ENCODE results near the gene CD72.

The CD72 gene

DNA sequence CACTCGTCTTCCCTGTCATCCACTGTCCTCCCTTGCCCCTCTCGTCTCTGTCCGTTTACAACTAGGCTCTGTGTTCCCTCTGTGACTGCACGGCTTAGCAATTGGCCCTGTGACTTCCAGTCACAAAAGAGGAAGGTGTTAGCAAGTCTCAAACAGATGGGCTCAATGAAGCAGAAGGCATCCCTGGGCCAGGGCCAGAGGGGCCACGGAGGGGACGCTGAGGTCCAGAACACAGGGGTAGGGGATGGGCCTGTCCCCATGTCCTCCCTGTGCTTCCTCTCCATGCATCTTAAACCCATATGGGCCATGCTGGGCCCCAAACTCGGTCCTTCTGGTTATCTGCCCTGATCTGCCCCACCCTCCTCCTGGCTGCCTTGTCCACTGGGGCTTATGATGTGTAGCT is at the start of gene CD72:
Gene CD72, minus strand, starts transcription at position 89 of the 403 bp plus-strand sequence. CDS start 110 bp downstream, outside the sequence.
- FAIRE-seq = no peak

- no peak for FAIRE-seq
These were observed 49.7 kb upstream of the CD72 start for GRCh38 chr9:35667939-35668338.

- no peak for FAIRE-seq
These were observed 48.3 kb upstream of the CD72 start for GRCh38 chr9:35666549-35666948.

GRCh38 chr9:35666045-35666444 is 47.8 kb upstream of the CD72 start:
- FAIRE-seq = no peak

- no peak for FAIRE-seq
These were observed 47.2 kb upstream of the CD72 start for GRCh38 chr9:35665471-35665818.

DNA sequence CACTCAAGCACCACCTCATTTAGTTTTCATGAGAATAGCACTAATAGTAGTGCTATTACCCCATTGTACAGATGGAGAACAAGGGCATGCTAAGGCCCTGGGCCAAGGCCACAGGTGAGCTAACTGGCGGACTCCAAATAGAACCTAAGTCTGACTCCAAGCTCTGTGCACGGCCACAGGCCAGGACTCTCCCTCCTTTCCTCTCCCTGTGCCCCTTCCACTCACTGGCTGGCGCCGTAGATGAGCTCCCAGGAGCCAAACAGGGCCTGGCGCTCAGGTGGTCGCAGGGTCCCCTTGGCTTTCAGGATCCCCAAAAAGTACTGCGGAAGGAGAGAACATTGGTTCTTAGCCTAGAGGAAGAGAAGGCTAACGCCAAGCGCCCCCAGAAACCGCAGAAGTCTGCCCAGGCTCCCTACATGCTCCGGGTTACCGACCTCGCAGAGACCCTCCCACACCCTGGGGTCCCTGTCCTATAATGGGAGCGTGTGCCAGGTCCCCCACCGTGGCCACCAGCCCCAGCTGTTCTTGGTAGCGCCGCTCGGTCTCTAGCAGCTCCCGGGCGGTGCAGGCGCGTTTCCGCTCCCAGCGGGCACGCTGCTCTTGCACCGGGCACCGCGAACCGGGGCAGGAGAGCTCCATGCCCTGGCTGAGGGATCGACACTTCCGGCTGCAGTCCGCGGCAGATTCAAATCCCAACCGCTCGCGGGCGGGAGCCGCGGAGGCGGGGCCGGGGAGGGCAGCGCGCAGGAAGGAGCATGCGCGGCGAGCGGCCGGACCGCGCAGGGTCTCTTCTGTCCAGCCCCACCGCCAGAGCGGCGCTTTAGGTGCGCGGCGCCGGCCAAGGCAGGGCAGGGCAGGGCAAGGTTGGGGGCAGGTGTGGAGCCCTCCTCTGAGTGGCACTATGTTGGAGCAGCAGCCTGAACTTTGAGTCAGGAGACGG is 46.6 kb upstream of the CD72 start, which contains the start of gene ARHGEF39:
Gene ARHGEF39, minus strand, starts transcription at position 665 of the 940 bp plus-strand sequence. Its CDS starts 26 bp downstream, at position 639.
- no peak for FAIRE-seq

DNA sequence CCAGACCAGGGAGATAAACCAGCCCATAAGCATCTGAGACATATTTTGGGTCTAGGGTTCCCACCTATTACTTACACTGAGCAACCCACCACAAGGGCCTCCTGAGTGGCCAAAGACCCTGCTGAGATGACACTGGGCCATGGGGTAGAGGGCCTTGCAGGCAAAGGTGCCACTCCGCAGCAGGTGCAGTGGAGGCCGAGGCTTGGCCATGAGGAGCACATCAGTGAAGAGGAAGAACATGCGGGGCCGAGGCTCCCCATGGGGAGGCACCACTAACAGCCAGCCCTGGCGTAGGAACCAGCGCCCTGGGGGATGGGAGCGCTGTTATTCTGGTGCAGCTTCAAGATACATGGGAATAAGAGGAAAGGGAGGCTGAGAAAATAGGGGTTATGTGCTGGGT is 44.2 kb upstream of the CD72 start:
- FAIRE-seq = no peak

GRCh38 chr9:35661756-35662350 is 43.6 kb upstream of the CD72 start:
- FAIRE-seq = no peak

DNA sequence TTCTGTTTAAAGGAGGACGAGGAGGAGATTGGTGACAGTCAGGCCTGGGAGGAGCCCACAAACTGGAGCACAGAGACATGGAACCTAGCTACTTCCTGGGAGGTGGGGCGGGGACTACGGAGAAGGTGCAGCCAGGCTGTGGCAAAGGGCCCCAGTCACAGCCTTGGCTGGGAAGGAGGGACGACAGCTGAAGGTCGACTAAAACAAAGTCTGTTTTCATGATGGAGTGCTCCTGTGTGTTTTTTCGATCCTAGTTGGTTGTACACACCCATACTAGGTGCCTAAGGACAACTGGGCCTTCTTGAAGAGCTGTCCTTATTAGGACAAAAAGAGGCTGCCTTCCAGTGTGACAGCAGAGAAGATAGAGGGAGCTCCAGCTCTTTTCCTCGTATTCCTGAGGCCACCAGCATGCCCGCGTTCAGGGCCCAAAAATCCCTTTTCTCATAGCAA is 42.8 kb upstream of the CD72 start:
- FAIRE-seq = no peak

DNA sequence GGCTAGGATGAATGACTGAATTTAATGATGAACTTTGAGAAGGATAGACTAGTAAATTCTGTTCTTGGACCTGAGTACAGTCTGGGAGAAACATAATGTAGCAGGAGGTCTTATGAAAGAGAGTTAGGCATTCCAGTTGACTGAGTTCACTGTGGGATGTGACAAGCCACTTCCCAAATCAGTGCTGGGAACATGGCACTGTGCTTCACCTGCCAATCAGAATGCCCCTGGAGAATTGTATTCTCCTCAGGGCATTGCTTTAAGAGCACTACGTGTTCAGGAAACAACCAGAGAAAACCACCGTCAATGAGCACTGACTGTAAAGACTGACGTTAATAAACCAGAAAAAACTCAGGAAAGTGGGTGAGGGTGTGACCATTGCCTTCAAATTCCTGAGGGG is 41.1 kb upstream of the CD72 start:
- no peak for FAIRE-seq

DNA sequence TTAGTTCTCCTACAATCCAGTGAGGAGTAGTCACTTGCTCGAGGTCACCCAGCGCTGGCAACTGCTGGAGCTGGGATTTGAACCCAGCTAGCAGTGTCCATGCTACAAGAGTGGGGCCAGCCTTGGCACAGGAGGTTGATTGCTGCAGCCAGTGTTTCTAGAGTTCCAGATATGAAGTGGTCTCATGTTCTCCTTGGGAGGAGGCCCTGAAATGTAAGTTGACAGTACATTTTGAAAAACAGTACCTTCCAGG is 40.7 kb upstream of the CD72 start:
- FAIRE-seq = no peak

- FAIRE-seq = no peak
These were observed 40.1 kb upstream of the CD72 start, which contains the start of gene CCDC107 for GRCh38 chr9:35658137-35658967. Gene CCDC107 (plus strand): TSS chr9:35658292. CDS start chr9:35658380, 88 bp downstream.

DNA sequence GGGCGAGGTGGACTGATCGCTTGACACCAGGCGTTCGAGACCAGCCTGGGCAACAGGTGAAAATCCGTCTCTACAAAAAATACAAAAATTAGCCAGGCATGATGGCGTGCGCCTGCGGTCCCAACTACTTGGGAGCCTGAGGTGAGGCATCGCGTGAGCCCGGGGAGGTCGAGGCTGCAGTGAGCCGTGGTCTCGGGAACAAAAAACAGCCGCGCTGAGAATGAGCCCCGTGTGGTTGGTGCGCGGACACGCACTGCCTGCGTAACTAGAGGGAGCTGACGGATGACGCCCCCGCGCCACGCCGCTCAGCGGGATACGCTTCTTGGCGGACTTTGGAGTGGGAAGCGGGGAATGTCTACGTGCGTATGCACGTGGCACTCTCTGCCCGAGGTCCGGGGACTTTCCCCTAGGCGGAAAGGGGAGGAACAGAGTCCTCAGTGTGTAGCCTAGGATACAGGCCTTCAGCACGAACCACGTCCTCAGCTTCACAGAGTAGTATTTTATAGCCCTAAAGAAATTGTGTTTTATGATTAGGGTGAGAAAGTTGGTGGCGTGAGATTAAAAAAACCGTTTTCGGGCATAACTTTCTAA is 39.4 kb upstream of the CD72 start, which contains the start of gene RMRP:
Gene RMRP, minus strand, starts transcription at position 474 of the 591 bp plus-strand sequence.
- FAIRE-seq = peak; percentile 93

GRCh38 chr9:35656831-35657545 is 38.8 kb upstream of the CD72 start:
- no peak for FAIRE-seq

DNA sequence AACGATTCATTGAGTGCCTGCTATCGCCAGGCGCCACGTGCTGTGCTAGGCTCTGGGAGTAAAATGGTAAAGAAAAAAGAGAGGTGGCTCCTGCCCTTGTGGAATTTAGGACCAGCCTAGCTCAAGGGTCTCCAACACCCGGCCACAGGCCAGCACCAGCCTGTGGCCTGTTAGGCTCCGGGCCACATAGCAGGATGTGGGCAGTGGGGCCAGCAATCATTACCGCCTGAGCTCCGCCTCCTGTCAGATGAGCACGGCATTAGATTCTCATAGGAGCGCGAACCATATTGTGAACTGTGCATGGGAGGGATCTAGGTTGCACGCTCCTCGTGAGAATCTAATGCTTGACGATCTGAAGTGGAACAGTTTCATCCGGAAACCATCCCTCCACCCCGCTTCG is 38.1 kb upstream of the CD72 start:
- no peak for FAIRE-seq

DNA sequence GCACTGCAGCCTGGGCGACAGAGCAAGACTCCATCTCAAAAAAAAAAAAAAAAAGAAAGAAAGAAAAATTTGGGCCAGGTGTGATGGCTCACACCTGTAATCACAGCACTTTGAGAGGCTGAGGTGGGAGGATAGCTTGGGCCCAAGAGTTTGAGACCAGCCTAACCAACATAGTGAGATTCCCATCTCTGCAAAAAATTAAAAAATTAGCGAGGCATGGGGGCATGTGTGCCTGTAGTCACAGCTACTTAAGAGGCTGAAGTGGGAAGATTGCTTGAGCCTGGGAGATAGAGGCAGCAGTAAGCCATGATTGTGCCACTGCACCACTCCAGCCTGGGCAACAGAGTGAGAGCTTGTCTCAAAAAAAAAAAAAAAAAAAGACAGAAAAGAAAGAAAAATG is 35.4 kb upstream of the CD72 start:
- FAIRE-seq = no peak

GRCh38 chr9:35652829-35653209 is 34.6 kb upstream of the CD72 start:
- no peak for FAIRE-seq

GRCh38 chr9:35651956-35652828 is 34.0 kb upstream of the CD72 start:
- no peak for FAIRE-seq

GRCh38 chr9:35650341-35651158 is 32.3 kb upstream of the CD72 start, which contains the start of gene SIT1:
Gene SIT1 (minus strand): TSS chr9:35650931. CDS start chr9:35650853, 78 bp downstream.
- no peak for FAIRE-seq

Measured in endometrium (tissue), 2 donors.